HUES64 (cell line): ENCODE results near the gene HSD17B10. TPM values are rescaled to one million over a fixed set of nuclear protein-coding genes. Genes with fewer than 3 reads are reported as not detected.
"Not testable (repeated sequence)": the region's sequence is repeated elsewhere in the genome, so short reads cannot be mapped to it uniquely, and the experiment has no call there.

Experiments used
- H3K27ac ChIP-seq: 2 replicates; pipeline ENCODE4 v1.7.0; 2013; ENCODE audit warnings: low read depth, low read length, inconsistent platforms
- H3K27me3 ChIP-seq: 2 replicates; pipeline ENCODE4 v1.6.1; 2013; ENCODE audit warnings: mild to moderate bottlenecking, low read length; ENCODE audit not compliant: insufficient read depth
- H3K36me3 ChIP-seq: 2 replicates; pipeline ENCODE4 v1.6.1; 2013; ENCODE audit warnings: mild to moderate bottlenecking, low read length; ENCODE audit not compliant: insufficient read depth
- H3K4me1 ChIP-seq: 2 replicates; pipeline ENCODE4 v1.6.1; 2013; ENCODE audit warnings: mild to moderate bottlenecking, low read length, moderate library complexity; ENCODE audit not compliant: insufficient read depth
- H3K4me3 ChIP-seq: 2 replicates; pipeline ENCODE4 v1.5.1; 2013; ENCODE audit warnings: mild to moderate bottlenecking, low read length, moderate library complexity
- H3K9ac ChIP-seq: 2 replicates; pipeline ENCODE4 v1.6.1; 2013; ENCODE audit warnings: mild to moderate bottlenecking, low read depth, low read length
- H3K9me3 ChIP-seq: 2 replicates; pipeline ENCODE4 v1.6.1; 2013; ENCODE audit warnings: low read depth, low read length; ENCODE audit not compliant: insufficient read depth
- WGBS: fragments of 150-250, 120-280 bp; methylation state at CpG from one replicate; pipeline ENCODE4 v1.1.7; 2013; ENCODE audit warnings: missing lambda C conversion rate; 5-methylcytosine and 5-hydroxymethylcytosine counted together
- polyA plus RNA-seq, 2 experiments: library from polyadenylated mRNA; stranded (reverse); fragments of 50-300 nt; gene quantifications; one replicate each; pipeline ENCODE4 v1.2.3, GENCODE V29; 2013

The HSD17B10 gene
- 95.6 TPM for polyA plus RNA-seq (2013, experiment 1 of 2)
- polyA plus RNA-seq (2013, experiment 2 of 2), result 84.1 TPM

DNA sequence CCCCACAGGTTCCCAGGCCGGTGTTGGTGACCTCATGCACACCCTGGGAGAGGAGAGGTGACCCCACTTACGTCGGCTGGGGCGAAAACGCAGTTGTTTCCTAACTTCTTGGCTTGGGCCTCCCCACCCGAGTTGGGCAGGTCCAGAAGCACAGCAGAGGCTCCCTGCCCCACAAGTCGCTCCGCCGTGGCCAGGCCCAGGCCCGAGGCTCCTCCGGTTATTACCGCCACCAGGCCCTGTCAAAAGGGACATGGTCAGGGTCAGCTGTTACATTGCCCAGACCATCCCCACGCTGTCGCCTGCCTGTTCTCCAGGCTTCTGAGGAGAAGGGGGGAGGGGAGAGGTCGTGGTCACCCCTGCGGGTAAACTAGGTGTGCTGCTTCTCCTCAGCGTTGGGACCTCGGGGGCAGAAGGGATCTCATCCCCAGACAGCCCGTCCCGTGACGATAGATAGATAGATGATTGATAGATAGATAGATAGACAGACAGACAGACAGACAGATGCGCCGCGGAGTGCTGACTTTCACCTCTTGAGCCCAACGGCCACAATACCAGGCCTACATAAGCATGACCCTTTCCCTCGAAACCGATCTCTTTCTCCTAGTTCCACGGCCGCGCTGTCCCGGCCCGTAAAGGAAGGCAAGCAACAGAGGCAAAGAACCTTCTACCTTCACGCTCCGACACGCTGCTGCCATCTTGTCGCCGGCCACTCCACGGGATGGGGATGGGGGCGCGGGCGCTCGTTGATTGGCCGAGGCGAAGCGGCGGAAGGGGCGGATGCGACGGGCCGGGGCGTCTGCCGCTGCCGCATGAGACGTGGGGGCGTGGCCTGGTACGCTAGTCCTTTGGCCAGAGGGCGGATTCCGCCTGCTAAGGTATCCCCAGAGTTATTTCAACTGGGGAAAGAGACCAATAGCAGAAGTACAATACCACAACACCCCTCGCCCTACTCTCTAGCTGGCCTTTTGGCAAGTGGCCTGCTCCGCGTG lies at the start of gene HSD17B10:
Gene HSD17B10 (minus strand): TSS at position 720 of the 989 bp plus-strand sequence. CDS start 25 bp downstream, at position 695.
- Histone ChIP-seq H3K9ac (peak within 1 kb of the TSS; percentile 82), H3K36me3 (peaks cover 21% of the 10 kb centered on the region), H3K4me3 (peak within 1 kb of the TSS; percentile 99), H3K27ac (no peak within 1 kb of the TSS; the same call in 1 of the 2 replicates), H3K9me3 (no peaks in the 10 kb centered on the region), H3K27me3 (peaks cover 2% of the 10 kb centered on the region), H3K4me1 (no peaks in the 10 kb centered on the region)
- 5% methylated on average over 56 of the region's 61 CpGs for WGBS

DNA sequence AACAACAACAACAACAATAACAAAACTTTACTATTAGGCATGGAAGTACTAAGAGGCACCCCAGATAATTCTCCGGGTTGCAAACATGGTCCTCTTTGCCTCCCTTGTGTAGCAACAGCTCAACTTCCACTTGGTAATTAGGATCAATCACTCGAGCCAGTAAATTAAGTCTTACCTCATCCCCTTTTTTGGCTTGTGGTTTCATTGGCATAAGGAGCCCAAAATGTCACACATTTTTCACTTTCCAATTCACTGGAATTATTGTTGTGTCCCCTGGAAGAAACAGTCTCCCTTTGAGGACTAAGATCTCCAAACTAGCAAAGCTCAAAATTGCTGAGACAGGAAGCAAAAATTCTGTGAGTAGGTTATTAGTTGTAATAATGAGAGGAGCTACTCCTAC lies 49.2 kb upstream of the HSD17B10 start:
- H3K4me1 ChIP-seq, result no peaks in the 10 kb centered on the region
- no peaks in the 10 kb centered on the region for H3K36me3 ChIP-seq
- H3K4me3 ChIP-seq, result no peak overlapping the region
- no peak overlapping the region for H3K9ac ChIP-seq
- WGBS, result 81% methylated on average over 2 of the region's 2 CpGs
- no peaks in the 10 kb centered on the region for H3K27me3 ChIP-seq
- no peaks in the 10 kb centered on the region for H3K9me3 ChIP-seq
- H3K27ac ChIP-seq, result no peak overlapping the region

DNA sequence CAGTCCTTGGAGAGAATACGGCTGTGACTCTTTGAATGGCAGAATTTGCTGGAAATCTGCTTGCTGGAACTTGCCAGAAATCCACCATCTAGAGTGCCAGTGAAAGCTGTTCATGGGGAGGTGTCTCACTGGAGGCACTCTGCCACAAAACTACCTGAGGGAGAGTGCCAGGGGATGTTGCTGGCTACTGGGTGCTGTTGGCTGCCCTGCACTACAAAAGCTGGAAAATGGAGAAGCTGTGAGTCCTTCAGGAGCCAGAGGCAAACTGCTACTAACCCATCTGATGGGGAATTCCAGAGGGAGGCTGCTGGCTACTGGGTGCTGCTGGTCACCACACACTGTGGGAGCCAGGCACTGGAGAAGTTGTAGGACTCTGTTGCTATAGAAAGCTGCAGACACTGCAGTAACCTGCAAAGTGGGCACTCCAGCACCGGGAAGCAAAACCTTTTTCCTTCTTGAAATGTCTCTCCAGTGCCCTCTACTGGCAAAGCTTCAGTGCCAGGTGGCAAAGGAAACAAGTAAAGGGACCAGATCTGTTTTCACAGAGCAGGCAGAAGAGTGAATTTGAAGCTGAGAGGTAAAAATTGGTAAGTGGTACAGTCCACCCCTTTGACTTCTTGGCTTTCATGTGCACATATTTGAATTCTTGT lies 47.8 kb upstream of the HSD17B10 start:
- no peak overlapping the region for H3K27ac ChIP-seq
- no peak overlapping the region for H3K4me3 ChIP-seq
- H3K36me3 ChIP-seq, result no peaks in the 10 kb centered on the region
- WGBS, result 55% methylated on average over 2 of the region's 2 CpGs
- H3K9me3 ChIP-seq, result no peaks in the 10 kb centered on the region
- H3K4me1 ChIP-seq, result no peaks in the 10 kb centered on the region
- H3K27me3 ChIP-seq, result no peaks in the 10 kb centered on the region
- H3K9ac ChIP-seq, result no peak overlapping the region

DNA sequence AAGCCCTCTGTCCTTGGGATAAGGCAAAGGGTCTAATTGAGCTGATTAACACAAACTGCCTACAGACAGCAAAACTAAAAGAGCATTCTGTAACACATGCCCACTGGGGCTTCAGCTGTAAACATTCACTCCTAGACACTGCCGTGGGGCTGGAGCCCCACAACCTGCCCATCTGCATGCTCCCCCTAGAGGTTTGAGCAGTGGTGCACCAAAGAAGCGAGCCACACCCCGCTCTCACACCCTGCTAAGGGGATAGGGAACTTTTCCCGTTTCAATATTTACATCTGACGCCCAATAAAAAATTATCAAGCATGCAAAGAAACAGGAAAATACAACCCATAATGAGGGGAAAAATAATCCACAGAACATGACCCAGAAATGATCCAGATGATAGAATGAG lies 46.9 kb upstream of the HSD17B10 start:
- Histone ChIP-seq H3K36me3 (no peaks in the 10 kb centered on the region), H3K9me3 (no peaks in the 10 kb centered on the region), H3K27ac (no peak overlapping the region), H3K27me3 (no peaks in the 10 kb centered on the region), H3K4me1 (no peaks in the 10 kb centered on the region), H3K9ac (no peak overlapping the region), H3K4me3 (no peak overlapping the region)
- 80% methylated on average over 1 of the region's 5 CpGs for WGBS

DNA sequence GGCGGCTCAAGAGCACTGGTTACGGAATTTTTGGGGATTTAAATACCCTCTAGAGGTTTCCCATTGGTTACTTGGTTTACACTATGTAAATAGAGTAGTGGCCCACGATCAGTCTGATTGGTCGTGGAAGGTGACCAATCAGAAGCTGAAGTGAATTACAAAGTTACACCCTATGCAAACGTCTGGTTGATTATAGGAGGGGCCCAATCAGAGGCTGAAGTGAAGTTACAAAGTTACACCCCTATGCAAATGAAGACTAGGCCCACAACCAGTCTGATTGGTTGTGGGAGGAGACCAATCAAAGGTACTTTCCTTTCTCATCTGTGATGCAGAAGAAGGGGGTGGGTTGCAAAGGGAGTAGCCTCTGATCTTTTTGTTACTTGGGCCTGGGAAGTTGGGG lies 45.1 kb upstream of the HSD17B10 start:
- H3K9me3 ChIP-seq, result no peaks in the 10 kb centered on the region
- H3K27ac ChIP-seq, result no peak overlapping the region; the same call in 1 of the 2 replicates
- no peak overlapping the region for H3K9ac ChIP-seq
- 84% methylated on average over 5 of the region's 5 CpGs for WGBS
- H3K4me1 ChIP-seq, result no peaks in the 10 kb centered on the region
- H3K36me3 ChIP-seq, result no peaks in the 10 kb centered on the region
- no peak overlapping the region for H3K4me3 ChIP-seq
- H3K27me3 ChIP-seq, result no peaks in the 10 kb centered on the region

DNA sequence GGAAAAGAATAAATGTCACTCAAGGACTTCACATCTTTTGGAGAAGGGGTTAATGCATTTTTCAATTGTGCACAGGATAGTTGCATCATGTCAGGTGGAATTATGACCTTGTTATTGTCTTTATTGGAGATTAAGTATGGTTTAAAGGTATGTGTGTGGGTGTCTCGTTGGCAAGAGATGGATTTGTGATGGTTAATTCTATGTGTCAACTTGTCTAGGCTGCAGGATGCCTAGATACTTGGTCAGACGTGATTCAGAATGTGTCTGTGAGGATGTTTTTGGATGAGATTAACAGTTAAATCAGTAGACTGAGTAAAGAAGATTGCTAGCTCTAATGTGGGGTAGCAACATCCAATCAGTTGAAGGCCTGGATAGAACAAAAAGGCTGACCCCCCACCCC lies 42.2 kb upstream of the HSD17B10 start:
- H3K4me3 ChIP-seq, result no peak overlapping the region
- WGBS, result 81% methylated on average over 2 of the region's 2 CpGs
- H3K36me3 ChIP-seq, result no peaks in the 10 kb centered on the region
- H3K9ac ChIP-seq, result no peak overlapping the region
- no peaks in the 10 kb centered on the region for H3K9me3 ChIP-seq
- H3K27ac ChIP-seq, result no peak overlapping the region
- no peaks in the 10 kb centered on the region for H3K27me3 ChIP-seq
- no peaks in the 10 kb centered on the region for H3K4me1 ChIP-seq

DNA sequence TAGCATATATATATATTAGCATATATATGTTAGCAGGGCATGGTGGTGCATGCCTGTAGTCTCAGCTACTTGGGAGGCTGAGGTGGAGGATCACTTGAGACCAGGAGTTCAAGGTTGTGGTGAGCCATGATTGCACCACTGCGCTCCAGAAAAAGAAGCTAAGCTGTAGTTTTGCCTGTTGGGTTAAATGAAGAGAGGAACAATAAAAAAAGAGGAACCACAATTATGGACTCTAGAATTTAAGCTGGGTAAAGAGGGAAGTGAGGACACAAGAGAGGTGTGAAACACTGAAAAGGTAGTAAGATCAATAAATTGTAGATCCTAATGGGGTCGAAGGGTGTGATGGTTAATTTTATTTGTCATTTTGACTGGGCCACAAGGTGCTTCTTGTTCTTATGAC lies 40.5 kb upstream of the HSD17B10 start:
- Histone ChIP-seq H3K27ac (no peak overlapping the region), H3K27me3 (no peaks in the 10 kb centered on the region), H3K9me3 (no peaks in the 10 kb centered on the region), H3K9ac (no peak overlapping the region), H3K36me3 (no peaks in the 10 kb centered on the region), H3K4me1 (no peaks in the 10 kb centered on the region), H3K4me3 (no peak overlapping the region)
- WGBS, result 93% methylated on average over 2 of the region's 2 CpGs

DNA sequence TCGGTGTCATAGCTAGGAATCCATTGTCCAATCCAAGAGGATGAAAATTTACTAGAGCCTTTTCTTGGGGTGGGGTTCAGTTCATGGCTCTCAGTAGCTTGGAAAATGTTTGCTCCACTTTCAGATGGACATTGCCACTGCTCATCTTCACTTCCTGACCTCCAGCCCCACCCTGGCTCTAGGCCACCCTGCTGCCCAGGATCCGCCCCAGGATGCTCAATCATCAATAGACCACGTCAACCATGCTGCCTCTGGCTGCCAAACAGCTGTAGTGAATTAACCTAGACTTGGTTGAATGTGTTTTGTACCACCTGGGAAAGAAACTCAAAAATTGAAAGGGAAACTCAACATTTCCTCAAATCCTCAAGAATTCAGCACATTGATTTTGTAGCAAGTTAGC lies 37.2 kb upstream of the HSD17B10 start:
- H3K9me3 ChIP-seq, result no peaks in the 10 kb centered on the region
- no peaks in the 10 kb centered on the region for H3K27me3 ChIP-seq
- H3K4me3 ChIP-seq, result no peak overlapping the region
- H3K4me1 ChIP-seq, result no peaks in the 10 kb centered on the region
- no peaks in the 10 kb centered on the region for H3K36me3 ChIP-seq
- WGBS, result 85% methylated on average over 2 of the region's 3 CpGs
- H3K27ac ChIP-seq, result no peak overlapping the region
- no peak overlapping the region for H3K9ac ChIP-seq

DNA sequence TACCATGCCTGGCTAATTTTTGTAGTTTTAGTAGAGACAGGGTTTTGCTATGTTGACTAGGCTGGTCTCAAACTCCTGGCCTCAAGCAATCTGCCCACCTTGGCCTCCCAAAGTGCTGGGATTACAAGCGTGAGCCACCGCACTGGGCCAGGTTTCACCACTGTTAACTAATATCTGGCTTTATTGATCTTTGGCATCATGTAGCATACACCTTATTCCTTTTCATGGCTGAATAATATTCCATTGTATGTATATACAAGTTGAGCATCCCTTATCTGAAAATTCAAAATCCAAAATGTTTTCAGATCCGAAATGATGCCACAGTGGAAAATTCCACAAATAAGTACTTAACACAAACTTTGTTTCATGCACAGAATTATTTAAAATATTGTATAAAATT lies 34.5 kb upstream of the HSD17B10 start:
- not testable (repeated sequence) for H3K27me3 ChIP-seq, H3K9me3 ChIP-seq, H3K9ac ChIP-seq, H3K4me1 ChIP-seq, H3K36me3 ChIP-seq, H3K4me3 ChIP-seq, H3K27ac ChIP-seq
- WGBS, result 88% methylated on average over 2 of the region's 3 CpGs

DNA sequence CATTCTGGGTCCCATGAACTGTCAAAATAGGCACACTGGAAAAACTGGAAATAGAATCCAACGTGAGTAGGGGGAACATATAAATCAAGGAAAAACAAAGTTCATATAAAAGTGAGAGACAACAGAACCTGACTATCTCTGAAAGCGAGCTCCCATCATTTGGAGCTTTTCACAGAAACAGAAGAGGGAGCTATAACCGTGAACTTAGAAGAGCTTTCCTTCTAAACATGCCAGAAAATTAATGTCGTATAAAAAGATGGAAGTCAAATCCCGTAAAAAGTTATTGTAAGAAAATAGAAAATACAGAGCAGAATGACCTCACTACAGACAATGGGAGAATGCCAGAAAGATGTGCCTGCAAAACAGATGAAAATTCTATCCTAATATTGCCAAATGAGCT lies 23.9 kb upstream of the HSD17B10 start:
- Histone ChIP-seq H3K9ac (no peak overlapping the region), H3K27me3 (no peaks in the 10 kb centered on the region)
- WGBS, result 50% methylated on average over 3 of the region's 5 CpGs

DNA sequence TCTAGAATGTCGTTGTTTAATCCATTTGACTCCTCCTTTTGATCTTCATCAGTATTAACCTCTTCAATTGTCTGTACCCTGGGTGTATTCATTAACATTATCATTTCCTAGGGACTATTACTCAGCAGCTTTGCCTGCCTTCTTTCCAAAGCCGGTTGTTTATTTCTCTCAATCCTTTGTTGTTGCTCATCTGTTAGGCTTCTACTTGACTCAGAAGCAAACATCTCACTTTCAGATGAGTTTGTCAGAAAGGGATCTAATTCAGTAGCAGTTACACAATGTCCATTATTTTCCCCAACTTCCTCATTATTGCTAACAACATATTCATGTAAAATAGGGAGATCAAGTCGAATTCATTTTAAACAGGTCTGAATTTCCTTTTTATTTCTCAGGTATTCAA lies 22.1 kb upstream of the HSD17B10 start:
- Histone ChIP-seq H3K27me3 (no peaks in the 10 kb centered on the region), H3K9me3 (no peaks in the 10 kb centered on the region), H3K36me3 (no peaks in the 10 kb centered on the region), H3K4me1 (no peaks in the 10 kb centered on the region), H3K9ac (no peak overlapping the region), H3K27ac (no peak overlapping the region), H3K4me3 (no peak overlapping the region)
- WGBS, result 79% methylated on average over 3 of the region's 3 CpGs

More for the DNA sequence above, 23.9 kb upstream of the HSD17B10 start:
- no peaks in the 10 kb centered on the region for H3K4me1 ChIP-seq
- no peaks in the 10 kb centered on the region for H3K36me3 ChIP-seq
- H3K4me3 ChIP-seq, result no peak overlapping the region
- H3K27ac ChIP-seq, result no peak overlapping the region
- no peaks in the 10 kb centered on the region for H3K9me3 ChIP-seq
